ENCODE results near the gene FRYL. TPM values are rescaled to one million over a fixed set of nuclear protein-coding genes. Genes with fewer than 3 reads are reported as not detected.
"Not testable (repeated sequence)": the region's sequence is repeated elsewhere in the genome, so short reads cannot be mapped to it uniquely, and the experiment has no call there.

FRYL gene
- total and polyA plus RNA-seq, 3 experiments from 2014 or later, result 34.9 to 70.3 (median 69.3) TPM

- not testable (repeated sequence) for H3K27ac Mint-ChIP-seq
These were observed 328.4 kb downstream of the FRYL start for GRCh38 chr4:48451656-48452055.

GRCh38 chr4:48450740-48451139 is 329.3 kb downstream of the FRYL start:
- CTCF ChIA-PET, result no interaction called here
- no peaks in the 10 kb centered on the region for H3K4me1 Mint-ChIP-seq
- H3K27ac Mint-ChIP-seq, result no peak overlapping the region

More at GRCh38 chr4:48451656-48452055, 328.4 kb downstream of the FRYL start:
- H3K4me1 Mint-ChIP-seq; H3K9me3 Mint-ChIP-seq; H3K27ac ChIP-seq (ENCODE audit: low read depth, low read length); H3K36me3 Mint-ChIP-seq; H3K4me1 ChIP-seq (ENCODE audit: insufficient read depth, low read length); H3K4me3 ChIP-seq (ENCODE audit: low read length); H3K4me3 Mint-ChIP-seq; H3K27me3 ChIP-seq (ENCODE audit: insufficient read depth, low read length, poor library complexity, severe bottlenecking); H3K9me3 ChIP-seq (ENCODE audit: low read length); DNase-seq; H3K36me3 ChIP-seq (ENCODE audit: insufficient read depth, low read length); POLR2A ChIA-PET; CTCF ChIA-PET: not testable (repeated sequence)
- peaks cover 0 to 31% of the 10 kb centered on the region in 2 donors for H3K27me3 Mint-ChIP-seq

GRCh38 chr4:48449151-48449550 is 330.9 kb downstream of the FRYL start:
- CTCF ChIA-PET, result no interaction called here
- Mint-ChIP-seq H3K4me3 (no peak overlapping the region), H3K27me3 (peaks cover 3 to 32% of the 10 kb centered on the region in 2 donors), H3K36me3 (peaks cover 0 to 1% (median 0%) of the 10 kb centered on the region in 3 donors), H3K27ac (no peak overlapping the region), H3K9me3 (no peaks in the 10 kb centered on the region), H3K4me1 (no peaks in the 10 kb centered on the region)
- H3K36me3 ChIP-seq (ENCODE audit: insufficient read depth, low read length), result no peaks in the 10 kb centered on the region
- H3K27me3 ChIP-seq (ENCODE audit: insufficient read depth, low read length, poor library complexity, severe bottlenecking), result no peaks in the 10 kb centered on the region
- H3K4me1 ChIP-seq (ENCODE audit: insufficient read depth, low read length), result no peaks in the 10 kb centered on the region
- POLR2A ChIA-PET, result no interaction called here
- H3K27ac ChIP-seq (ENCODE audit: low read depth, low read length), result no peak overlapping the region
- H3K4me3 ChIP-seq (ENCODE audit: low read length), result no peak overlapping the region
- DNase-seq, result no peak
- no peaks in the 10 kb centered on the region for H3K9me3 ChIP-seq (ENCODE audit: low read length)

More at GRCh38 chr4:48450740-48451139, 329.3 kb downstream of the FRYL start:
- no peaks in the 10 kb centered on the region for H3K4me1 ChIP-seq (ENCODE audit: insufficient read depth, low read length)
- DNase-seq, result no peak
- H3K36me3 ChIP-seq (ENCODE audit: insufficient read depth, low read length), result no peaks in the 10 kb centered on the region
- no peak overlapping the region for H3K27ac ChIP-seq (ENCODE audit: low read depth, low read length)
- H3K9me3 Mint-ChIP-seq, result peaks cover 0 to under 1% (median 0%) of the 10 kb centered on the region in 5 donors
- POLR2A ChIA-PET, result no interaction called here
- H3K4me3 ChIP-seq (ENCODE audit: low read length), result no peak overlapping the region
- H3K4me3 Mint-ChIP-seq, result no peak overlapping the region
- no peaks in the 10 kb centered on the region for H3K27me3 ChIP-seq (ENCODE audit: insufficient read depth, low read length, poor library complexity, severe bottlenecking)
- no peaks in the 10 kb centered on the region for H3K9me3 ChIP-seq (ENCODE audit: low read length)
- H3K27me3 Mint-ChIP-seq, result peaks cover 2 to 31% of the 10 kb centered on the region in 2 donors
- H3K36me3 Mint-ChIP-seq, result peaks cover 0 to 1% (median 0%) of the 10 kb centered on the region in 3 donors

Other genes starting within 250 kb of the FRYL start
- 100 to 1,000 TPM; 114 to 115 TPM for gene OCIAD1, start 50.8 kb upstream of the FRYL start, total RNA-seq
- 151 TPM for gene OCIAD1, start 50.8 kb upstream of the FRYL start, polyA plus RNA-seq
- gene OCIAD2, start 126.5 kb upstream of the FRYL start, total RNA-seq, result 10 to 100 TPM; 55.7 to 60.0 TPM
- gene OCIAD2, start 126.5 kb upstream of the FRYL start, polyA plus RNA-seq, result 184 TPM
- not detected for gene CWH43, start 206.0 kb upstream of the FRYL start, total RNA-seq
- not detected for gene CWH43, start 206.0 kb upstream of the FRYL start, polyA plus RNA-seq

Data from CD8-positive, alpha-beta memory T cell (primary cell).